NT2/D1 (cell line): Measurements from ENCODE around the gene TOP3B.

Source experiments
- SUZ12 ChIP-seq: IDR thresholded peaks from 2 replicates; pipeline ENCODE4 v1.6.1; 2011; ENCODE audit not compliant: insufficient read length, insufficient read depth; ENCODE audit errors: extremely low read depth
- YY1 ChIP-seq: IDR thresholded peaks from 2 replicates; pipeline ENCODE4 v1.6.1; 2011; ENCODE audit not compliant: insufficient read length, insufficient read depth
- ZNF274 ChIP-seq: IDR thresholded peaks from 2 replicates; pipeline ENCODE4 v1.6.1; 2011; ENCODE audit warnings: mild to moderate bottlenecking, low read depth, low read length

DNA sequence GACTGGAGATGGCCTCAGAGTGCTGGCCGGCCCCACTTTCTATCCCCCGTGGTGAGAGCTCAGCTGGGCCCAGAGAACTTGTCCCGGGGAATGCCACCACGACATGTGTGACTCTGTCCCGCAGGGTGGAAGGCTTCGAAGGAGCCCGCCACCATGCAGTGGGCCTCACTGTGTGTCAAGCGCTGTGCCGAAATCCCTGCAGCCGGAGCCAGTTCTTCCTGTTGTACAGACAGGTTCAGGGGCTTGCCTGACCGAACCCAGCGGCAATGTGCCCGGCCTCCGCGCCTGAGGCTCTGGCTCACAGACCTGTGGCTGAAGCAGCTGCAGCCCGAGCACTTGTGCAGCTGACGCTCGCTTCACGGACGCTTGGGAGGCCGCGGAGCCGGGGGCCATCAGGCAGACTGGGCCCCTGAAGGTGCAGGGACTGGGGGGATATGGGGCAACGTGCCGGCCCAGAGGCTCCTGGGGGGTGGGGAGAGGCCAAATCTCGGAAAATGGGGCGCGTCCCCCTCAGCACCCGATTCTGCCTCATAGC is 30.6 kb downstream of the TOP3B start:
- TF ChIP-seq YY1 (no peak), SUZ12 (no peak), ZNF274 (no peak)
